Stimulated activated CD4-positive, alpha-beta T cell treated with anti-CD3 and anti-CD28 coated beads, TNF-alpha, amount 100 ng/mL, for 1 hour (primary cell): Measurements from ENCODE around the gene ZFYVE9.

Experiments used
- DNase-seq, 3 donors: peaks; one replicate each; pipeline ENCODE4 v3.0.0-alpha.2; 2020; ENCODE audit warnings: low read depth in 3 of 3, low spot score in 1 of 3

The ZFYVE9 gene

GRCh38 chr1:52238474-52238873 lies 96.6 kb downstream of the ZFYVE9 start:
- no peak for DNase-seq

DNA sequence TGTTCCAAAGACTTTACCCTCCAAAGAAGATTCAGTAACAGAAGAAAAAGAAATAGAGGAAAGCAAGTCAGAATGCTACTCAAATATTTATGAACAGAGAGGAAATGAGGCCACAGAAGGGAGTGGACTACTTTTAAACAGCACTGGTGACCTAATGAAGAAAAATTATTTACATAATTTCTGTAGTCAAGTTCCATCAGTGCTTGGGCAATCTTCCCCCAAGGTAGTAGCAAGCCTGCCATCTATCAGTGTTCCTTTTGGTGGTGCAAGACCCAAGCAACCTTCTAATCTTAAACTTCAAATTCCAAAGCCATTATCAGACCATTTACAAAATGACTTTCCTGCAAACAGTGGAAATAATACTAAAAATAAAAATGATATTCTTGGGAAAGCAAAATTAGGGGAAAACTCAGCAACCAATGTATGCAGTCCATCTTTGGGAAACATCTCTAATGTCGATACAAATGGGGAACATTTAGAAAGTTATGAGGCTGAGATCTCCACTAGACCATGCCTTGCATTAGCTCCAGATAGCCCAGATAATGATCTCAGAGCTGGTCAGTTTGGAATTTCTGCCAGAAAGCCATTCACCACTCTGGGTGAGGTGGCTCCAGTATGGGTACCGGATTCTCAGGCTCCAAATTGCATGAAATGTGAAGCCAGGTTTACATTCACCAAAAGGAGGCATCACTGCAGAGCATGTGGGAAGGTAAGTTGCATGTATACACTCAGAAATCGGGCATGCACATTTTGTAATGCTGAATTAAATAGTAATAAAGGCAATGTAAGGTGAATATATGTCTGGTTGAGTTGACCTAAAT lies 97.2 kb downstream of the ZFYVE9 start:
- DNase-seq = no peak

GRCh38 chr1:52239708-52240001 lies 97.8 kb downstream of the ZFYVE9 start:
- DNase-seq = no peak

DNA sequence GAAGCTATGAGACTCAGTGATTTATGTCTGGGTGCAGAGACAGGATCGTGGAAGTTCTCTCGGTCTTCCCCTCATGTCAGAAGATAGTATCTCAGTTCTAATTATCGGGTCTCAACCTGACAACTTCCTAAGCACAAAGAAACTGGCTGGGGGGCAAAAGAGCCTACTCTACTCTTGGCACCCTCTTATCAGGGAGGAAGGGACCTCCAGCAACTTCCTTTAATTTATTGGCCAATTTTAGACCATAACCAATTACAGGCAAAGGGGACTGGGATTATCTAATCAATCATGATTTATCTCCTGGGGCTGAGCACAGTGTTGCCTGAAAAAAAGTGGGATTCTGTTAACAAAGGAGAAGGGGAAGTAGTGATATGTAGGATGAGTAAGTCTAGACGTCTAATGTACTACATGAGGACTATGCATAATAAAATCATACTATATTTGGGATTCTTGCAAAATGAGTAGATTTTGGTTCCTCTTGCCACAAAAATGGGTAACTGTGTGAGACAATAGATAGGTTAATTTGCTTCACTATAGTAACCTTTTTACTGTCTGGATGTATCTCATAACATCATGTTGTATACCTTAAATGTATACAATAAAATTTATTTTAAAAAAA lies 98.8 kb downstream of the ZFYVE9 start:
- no peak for DNase-seq

- no peak for DNase-seq
Measured at GRCh38 chr1:52243221-52243987, 101.5 kb downstream of the ZFYVE9 start.

DNA sequence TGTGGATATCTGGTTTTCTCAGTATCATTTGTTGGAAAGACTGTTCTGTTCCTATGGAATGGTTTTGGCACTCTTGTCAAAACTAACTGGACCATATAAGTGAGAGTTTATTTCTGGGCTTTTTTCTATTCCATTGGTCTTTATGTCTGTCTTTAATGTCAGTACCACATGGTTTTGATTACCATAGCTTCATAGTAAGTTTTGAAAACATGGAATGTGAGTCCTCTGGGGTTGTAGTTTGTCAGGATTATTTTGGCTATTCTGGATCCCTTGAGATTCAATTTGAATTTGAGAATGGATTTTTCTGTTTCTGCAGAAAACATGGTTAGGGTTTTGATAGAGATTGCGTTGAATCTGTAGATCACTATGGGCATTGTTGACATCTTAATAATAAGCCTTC lies 107.9 kb downstream of the ZFYVE9 start:
- no peak for DNase-seq

DNA sequence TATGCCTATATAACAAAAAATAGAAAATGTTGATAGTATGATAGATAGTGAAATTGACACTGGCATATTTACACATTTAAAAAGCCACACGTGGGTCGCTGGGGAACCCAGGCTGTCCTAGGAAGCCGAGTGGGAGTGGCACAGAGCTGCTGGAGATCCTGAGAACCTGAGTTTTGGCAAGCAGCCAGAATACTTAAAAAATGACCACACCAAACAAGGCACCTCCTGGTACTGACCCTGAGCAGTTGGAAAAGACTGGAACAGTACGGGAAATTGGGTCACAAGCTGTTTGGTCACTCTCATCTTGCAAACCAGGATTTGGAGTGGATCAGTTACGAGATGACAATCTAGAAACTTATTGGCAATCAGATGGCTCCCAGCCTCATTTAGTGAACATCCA lies 111.5 kb downstream of the ZFYVE9 start:
- DNase-seq = no peak

DNA sequence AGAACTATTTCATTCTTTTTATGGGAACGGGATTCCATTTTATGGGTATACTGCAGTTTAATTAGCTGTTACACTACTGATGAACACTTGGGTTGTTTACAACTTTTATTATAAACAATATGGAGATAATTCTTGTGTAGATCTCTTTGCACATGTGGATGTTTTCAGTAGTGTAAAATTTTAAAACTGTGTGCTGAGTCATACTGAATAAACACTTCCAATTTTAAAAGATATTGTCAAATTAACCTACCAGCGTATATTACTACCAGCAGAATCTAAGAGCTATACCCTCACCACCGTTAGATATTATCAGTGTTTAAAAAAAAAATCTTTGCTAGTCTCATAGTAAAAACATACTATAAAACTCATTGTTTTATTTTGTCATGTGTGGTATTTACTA lies 118.0 kb downstream of the ZFYVE9 start:
- no peak for DNase-seq

- no peak for DNase-seq
Measured at GRCh38 chr1:52263153-52263910, 121.4 kb downstream of the ZFYVE9 start.

DNA sequence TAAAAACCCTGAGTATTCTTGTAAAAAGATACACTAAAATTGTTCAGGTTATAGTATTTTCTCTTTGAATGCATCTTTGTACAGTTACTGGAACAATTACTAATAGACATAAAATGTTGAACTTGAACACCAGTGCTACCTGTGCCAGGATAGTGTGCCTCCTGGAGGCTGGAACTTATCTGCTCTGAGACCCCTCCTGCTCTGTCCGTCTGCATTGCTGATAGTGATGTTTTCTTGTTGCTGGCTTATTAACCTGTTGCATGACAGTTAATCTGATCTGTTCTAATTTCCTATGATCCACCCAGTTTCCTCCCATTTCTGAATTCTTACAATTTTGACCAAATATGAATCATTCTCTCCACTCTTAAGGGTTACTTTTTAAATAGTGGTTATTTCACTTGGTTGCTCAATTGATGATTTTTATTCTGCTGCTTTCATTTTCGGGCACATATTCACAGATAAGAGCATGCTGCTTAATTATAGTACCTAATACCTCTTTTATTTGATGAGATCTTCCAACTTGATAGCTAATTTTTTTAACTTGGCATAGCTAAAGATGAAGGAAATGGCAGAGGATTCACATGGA lies 122.7 kb downstream of the ZFYVE9 start:
- no peak for DNase-seq

- DNase-seq = no peak
Measured at GRCh38 chr1:52266507-52266906, 124.6 kb downstream of the ZFYVE9 start.

- no peak for DNase-seq
Measured at GRCh38 chr1:52268372-52268771, 126.5 kb downstream of the ZFYVE9 start.

- no peak for DNase-seq
Measured at GRCh38 chr1:52281518-52281917, 139.6 kb downstream of the ZFYVE9 start.

- no peak for DNase-seq
Measured at GRCh38 chr1:52288286-52288685, 146.4 kb downstream of the ZFYVE9 start.

GRCh38 chr1:52294580-52294979 lies 152.7 kb downstream of the ZFYVE9 start:
- DNase-seq = no peak

DNA sequence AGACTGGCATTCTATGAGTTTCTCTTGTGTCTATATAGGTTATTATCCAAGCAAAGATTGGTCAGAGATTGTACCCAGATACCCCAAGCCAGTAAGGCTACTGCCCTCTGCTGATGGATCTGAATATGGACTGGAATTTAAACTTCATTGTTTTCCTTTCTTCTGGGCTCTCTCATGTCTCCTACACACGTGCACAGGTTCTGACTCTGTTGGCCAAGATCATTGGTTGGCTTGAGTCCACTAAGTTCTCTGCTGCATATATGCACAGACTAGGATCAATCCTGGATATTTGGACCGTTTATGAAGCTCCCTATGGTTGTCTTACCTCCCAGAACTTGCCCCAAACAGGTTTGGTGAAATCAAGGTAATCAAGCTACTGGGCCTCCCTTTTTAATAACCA lies 154.5 kb downstream of the ZFYVE9 start:
- no peak for DNase-seq

GRCh38 chr1:52305417-52306226 lies 163.7 kb downstream of the ZFYVE9 start:
- DNase-seq = no peak

GRCh38 chr1:52306227-52307006 lies 164.5 kb downstream of the ZFYVE9 start:
- no peak for DNase-seq

GRCh38 chr1:52321061-52321460 lies 179.2 kb downstream of the ZFYVE9 start:
- DNase-seq = no peak

GRCh38 chr1:52323731-52324130 lies 181.8 kb downstream of the ZFYVE9 start:
- DNase-seq = no peak
